Erythroblast (primary cell): ENCODE results near the gene IQCK.

ENCODE experiments used
- GATA1 ChIP-seq: IDR thresholded peaks from 2 replicates; pipeline ENCODE4 v1.6.1; 2011; ENCODE audit warnings: low read depth, mild to moderate bottlenecking, control low read depth, low read length, moderate library complexity
- POLR2A ChIP-seq: IDR thresholded peaks from 2 replicates; pipeline ENCODE4 v1.6.1; 2011; ENCODE audit warnings: mild to moderate bottlenecking, low read length

DNA sequence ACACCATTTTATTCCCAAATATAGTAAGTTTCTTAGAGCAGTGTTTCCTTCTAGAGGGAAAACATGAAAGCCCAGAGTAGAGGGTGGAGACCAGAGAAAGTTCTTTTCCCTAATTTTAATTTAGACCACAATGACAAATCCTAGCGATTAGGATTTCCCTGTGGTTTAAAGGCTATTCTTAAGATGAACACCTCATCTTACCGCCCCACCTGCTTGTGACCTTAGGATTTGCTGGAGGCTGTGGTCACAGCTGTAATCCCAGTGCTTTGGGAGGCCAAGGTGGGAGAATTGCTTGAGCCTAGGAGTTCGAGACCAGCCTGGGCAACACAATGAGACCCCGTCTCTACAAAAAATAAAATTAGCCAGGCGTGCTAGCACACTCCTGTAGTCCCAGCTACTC, 115.5 kb downstream of the IQCK start:
- TF ChIP-seq POLR2A (no peak), GATA1 (no peak)
